ENCODE measurements around the gene FAM110D.

The FAM110D gene

DNA sequence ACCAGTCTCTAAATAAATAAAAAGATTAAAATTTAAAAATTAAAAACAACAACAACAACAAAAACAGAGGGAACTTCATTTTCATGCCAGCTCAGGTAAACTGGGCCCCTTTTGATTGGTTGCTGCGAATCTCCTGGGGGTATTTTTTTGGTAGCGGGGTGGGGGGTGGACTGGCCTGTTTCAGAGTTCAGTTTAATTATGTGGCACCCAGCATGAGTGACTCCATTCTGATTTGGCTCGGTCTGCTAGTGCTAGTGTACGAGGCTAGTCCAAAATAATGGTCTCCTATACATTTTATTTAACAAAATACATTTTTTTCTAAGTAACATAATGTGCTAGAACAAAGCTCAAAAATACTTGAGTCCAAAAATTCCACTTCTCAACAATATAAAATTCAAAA lies 29.1 kb upstream of the FAM110D start:
- no peak for DNase-seq (ENCODE audit: low read depth in 3 of 3)

DNA sequence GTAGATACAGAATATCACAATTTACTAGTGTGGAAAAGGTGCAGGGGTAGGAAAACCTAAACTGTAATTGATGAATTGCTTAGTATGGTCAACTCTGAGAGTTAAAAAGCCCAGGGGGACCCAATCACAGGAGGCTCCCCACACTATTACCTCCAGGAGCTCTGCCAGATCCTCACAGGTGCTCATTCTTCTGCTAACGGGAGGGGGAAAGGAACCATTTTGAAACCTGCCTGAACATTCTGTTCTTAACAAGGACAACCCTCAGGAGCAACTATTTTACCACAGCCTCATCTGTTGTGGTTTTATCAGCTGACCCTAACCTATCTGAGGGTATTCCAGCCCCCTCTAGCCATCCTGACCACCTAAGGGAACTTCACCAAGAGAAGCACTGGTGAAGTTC lies 28.2 kb upstream of the FAM110D start:
- DNase-seq (ENCODE audit: low read depth in 3 of 3) = no peak

DNA sequence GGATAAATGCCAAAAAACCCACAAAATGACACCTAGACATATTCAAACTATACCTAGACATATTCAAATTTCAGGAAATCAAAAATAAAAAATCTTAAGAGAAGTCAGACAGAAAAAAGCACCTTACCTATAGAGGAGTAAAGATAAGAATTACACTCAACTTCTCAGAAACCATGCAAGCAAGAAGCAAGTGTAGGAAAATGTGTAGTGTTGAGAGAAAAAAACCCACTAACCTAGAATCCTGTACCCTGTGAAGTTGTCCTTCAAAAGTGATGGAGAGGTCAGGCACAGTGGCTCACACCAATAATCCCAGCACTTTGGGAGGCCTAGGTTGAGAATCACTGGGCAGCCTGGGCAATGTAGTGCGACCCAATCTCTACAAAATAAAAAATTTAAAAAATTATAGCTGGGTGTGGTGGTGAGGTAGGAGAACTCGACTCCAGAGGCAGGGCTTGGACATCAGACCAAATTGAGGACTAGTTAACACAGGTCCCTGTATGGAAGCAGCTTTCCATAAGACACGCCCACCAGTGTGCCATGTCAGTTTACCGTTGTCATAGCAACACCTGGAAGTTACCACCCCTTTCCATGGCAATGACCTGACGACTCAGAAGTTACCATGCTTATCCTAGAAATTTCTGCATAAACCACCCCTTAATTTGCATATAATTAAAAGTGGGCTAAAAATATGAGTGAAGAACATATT lies 26.6 kb upstream of the FAM110D start:
- DNase-seq (ENCODE audit: low read depth in 3 of 3) = no peak

DNA sequence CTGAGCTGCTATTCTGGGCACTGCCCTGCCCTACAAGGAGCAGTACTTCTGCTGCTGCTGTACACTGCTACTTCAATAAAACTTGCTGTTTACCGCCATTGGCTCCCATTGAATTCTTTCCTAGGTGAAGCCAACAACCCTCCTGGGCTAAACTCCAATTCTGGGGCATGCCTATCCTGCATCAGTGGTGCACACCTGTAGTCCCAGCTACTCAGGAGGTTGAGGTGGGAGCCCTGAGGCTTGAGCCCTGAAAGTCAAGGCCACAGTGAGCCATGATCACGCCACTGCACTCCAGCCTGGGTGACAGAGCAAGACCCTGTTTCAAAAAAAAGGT lies 26.1 kb upstream of the FAM110D start:
- no peak for DNase-seq (ENCODE audit: low read depth in 3 of 3)

DNA sequence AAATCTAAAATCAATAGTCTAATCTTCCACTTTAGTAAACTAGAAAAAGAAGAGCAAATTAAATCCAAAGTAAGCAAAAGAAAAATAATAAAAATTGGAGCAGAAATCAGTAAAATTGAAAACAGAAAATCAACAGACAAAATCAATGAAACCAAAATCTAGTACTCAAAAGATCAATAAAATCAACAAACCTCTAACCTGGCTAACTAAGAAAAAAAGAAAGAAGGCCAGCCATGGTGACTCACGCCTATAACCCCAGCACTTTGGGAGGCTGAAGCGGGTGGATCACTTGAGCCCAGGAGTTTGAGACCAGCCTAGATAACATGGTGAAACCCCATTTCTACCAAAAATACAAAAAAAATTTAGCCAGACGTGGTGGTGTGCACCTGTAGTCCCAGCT lies 24.4 kb upstream of the FAM110D start:
- no peak for DNase-seq (ENCODE audit: low read depth in 3 of 3)

DNA sequence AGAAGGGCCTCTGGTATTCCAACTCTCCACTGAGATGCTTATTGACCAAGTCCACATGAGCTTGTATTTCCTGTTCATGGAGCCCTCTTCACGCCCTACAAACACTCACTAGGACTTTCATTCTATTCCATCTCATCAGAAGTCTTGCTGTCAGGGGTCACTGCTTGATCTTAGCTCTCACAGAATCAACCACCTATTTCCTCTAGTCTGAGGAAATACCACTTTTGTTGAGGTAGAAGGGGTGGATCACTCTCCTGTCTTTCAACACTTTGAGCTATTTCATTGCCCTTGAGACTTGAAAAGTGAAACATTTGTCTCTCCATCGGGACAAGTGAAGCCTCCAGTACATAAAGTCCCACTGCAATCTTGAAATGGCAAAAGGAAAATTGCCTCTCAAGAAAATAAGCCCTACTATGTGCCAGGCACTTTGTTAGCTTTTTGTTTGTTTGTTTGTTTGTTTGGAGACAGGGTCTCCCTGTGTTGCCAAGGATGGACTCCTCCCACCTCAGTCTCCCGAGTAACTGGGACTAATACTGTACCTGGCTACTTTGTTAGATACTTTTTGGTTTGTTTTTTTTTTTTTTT lies 19.8 kb upstream of the FAM110D start:
- DNase-seq (ENCODE audit: low read depth in 3 of 3) = no peak

GRCh38 chr1:26142159-26142558 lies 16.7 kb upstream of the FAM110D start:
- no peak for DNase-seq (ENCODE audit: low read depth in 3 of 3)

- peak; percentile 41 to 58 (median 49) for DNase-seq (ENCODE audit: low read depth in 3 of 3)
These were observed 13.6 kb upstream of the FAM110D start for GRCh38 chr1:26145041-26145959.

DNA sequence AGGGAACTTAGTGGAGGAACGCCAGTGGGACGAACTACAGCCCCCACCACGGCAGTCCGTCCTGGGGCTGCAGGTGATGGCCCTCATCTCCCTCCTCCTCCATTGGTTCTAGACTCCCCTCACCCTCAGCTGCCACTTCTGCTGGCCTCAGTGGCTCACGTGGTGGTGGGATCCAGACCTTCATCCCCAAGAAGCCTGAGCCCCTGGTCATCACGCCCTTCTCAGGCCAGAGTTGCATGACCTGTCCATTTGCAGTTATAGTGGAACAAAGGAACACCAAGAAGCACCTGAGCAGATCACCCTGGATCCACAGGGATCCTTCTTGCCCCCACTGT lies 13.0 kb upstream of the FAM110D start:
- DNase-seq (ENCODE audit: low read depth in 3 of 3) = no peak

DNA sequence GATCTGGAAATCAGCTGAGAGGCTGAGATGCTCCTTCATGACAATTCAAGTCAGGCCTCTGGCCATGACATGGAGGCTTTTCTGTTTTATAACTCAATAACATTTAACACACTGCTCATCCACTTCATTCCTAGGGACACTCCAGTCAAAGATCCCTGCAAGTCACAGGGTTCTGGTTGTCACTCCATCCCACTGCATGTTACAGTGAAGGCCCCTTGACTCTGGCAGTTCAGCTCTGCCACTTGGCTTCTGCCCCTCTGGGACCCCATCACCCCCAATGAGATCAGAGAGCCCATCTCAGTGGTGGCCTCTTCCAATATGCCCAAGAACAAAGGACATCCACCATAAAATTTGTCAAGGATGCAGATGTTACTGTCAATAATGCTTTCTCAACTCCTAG lies 10.0 kb upstream of the FAM110D start:
- no peak for DNase-seq (ENCODE audit: low read depth in 3 of 3)

GRCh38 chr1:26153966-26154532 lies 4.8 kb upstream of the FAM110D start:
- no peak for DNase-seq (ENCODE audit: low read depth in 3 of 3)

- no peak for DNase-seq (ENCODE audit: low read depth in 3 of 3)
These were observed 4.1 kb upstream of the FAM110D start for GRCh38 chr1:26154750-26155149.

DNA sequence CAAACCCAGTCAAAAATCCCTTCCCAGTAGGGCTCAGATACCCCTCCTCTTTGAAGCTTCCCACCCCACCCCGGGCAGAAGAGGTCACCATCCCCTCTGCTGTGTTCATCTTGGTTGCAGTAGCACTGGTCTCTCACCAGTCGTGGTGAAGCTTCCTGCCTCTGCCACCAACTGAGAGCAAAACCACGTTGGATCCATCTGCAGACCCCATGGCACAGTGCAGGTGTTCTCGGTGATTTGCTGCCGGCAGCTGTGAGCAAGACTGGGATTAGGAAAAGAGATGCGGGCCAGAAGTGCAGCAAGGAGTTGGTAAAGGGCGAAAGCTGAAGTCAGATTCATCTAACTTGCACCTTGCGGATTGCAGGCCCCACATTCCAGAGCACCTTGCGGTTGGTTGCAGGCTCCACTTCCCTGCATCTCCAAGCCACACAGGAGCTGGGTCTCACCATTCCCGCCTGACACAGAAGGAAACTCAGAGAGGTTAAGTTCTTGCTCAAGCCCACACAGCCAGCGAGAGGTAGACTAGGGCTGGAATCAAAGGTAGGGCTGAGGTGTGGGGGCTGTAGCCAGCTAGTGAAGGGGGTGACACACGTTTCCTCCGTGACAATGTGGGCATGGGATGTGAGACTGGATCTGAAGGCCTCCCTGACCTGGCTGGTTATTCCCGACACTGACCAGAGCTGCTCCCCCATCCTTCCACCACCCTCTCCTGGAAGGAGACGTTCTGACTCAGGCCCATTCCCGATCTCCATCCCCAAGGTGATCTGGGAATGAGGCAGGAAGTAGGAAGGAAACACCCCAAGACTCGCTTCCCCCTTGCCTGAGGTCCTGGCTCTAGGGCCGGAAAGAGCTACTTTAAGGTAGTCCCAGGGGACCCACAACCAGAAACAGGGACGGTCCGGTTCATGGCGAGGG lies 3.3 kb upstream of the FAM110D start:
- DNase-seq (ENCODE audit: low read depth in 3 of 3) = no peak

- DNase-seq (ENCODE audit: low read depth in 3 of 3) = no peak
These were observed 2.4 kb upstream of the FAM110D start for GRCh38 chr1:26156285-26157038.

GRCh38 chr1:26158271-26158907 lies 490 bp upstream of the FAM110D start:
- DNase-seq (ENCODE audit: low read depth in 3 of 3) = no peak

- no peak for DNase-seq (ENCODE audit: low read depth in 3 of 3)
These were observed 812 bp downstream of the FAM110D start for GRCh38 chr1:26159743-26160039.

- DNase-seq (ENCODE audit: low read depth in 3 of 3) = no peak
These were observed 1.9 kb downstream of the FAM110D start for GRCh38 chr1:26160527-26161414.

GRCh38 chr1:26161415-26162219 lies 2.7 kb downstream of the FAM110D start:
- DNase-seq (ENCODE audit: low read depth in 3 of 3) = peak in 1 of 3 experiments; percentile 39
